SK-N-SH (cell line): ENCODE results near the gene ANO2. TPM values are rescaled to one million over a fixed set of nuclear protein-coding genes. Genes with fewer than 3 reads are reported as not detected.

Experiments used
- CTCF ChIA-PET: fragments of 300-600, 350-600 bp; formaldehyde crosslinking; extraction: SDS; loops from one replicate; lab custom pipeline; 2021; lab: Yijun Ruan, JAX
- POLR2A ChIA-PET: fragments of 350-600 bp; sonication (Branson Sonifier 250); formaldehyde crosslinking; extraction: SDS; loops from one replicate; lab custom pipeline; 2020; ENCODE audit warnings: antibody characterized with exemption, inconsistent platforms; lab: Yijun Ruan, JAX
- DNase-seq: peaks from one replicate; pipeline ENCODE4 v3.0.0; 2012
- H2AFZ ChIP-seq: fragments of 200-600 bp; sonication (generic); 2 replicates; pipeline ENCODE4 v1.8.1; 2016; ENCODE audit warnings: antibody characterized with exemption, mild to moderate bottlenecking, low read depth
- H3F3A ChIP-seq: fragments of 200-600 bp; sonication (generic); replicated peaks from 2 replicates; pipeline ENCODE3; 2016; ENCODE audit warnings: antibody characterized with exemption, mild to moderate bottlenecking; ENCODE audit not compliant: insufficient read depth
- H3K27ac ChIP-seq, 2 experiments: fragments of 200-500 bp in 1 of 2; fragments of 200-600 bp in 1 of 2; sonication (Bioruptor generic) in 1 of 2; sonication (generic), shearing (Covaris generic) in 1 of 2; 2 replicates each; pipeline versions ENCODE4 v1.5.1 to v1.6.1; 2014 to 2016; ENCODE audit warnings: low read depth in 2 of 2, inconsistent platforms in 1 of 2, low read length in 1 of 2, mild to moderate bottlenecking in 1 of 2, mixed read lengths in 1 of 2
- H3K27me3 ChIP-seq: fragments of 200-600 bp; sonication (generic), shearing (Covaris generic); 2 replicates; pipeline ENCODE4 v1.6.1; 2016; ENCODE audit warnings: mixed run types; ENCODE audit not compliant: insufficient read depth
- H3K36me3 ChIP-seq, 2 experiments: fragments of 200-500 bp in 1 of 2; fragments of 200-600 bp in 1 of 2; sonication (Bioruptor generic) in 1 of 2; sonication (generic) in 1 of 2; replicated peaks in 1 of 2; 2 replicates each; pipeline versions ENCODE3 to v1.5.1; 2014 to 2016; ENCODE audit warnings: low read length in 1 of 2, mild to moderate bottlenecking in 1 of 2; ENCODE audit not compliant: insufficient read depth in 2 of 2, control insufficient read depth in 1 of 2
- H3K4me1 ChIP-seq, 2 experiments: fragments of 200-500 bp in 1 of 2; fragments of 200-600 bp in 1 of 2; sonication (Bioruptor generic) in 1 of 2; sonication (generic), shearing (Covaris generic) in 1 of 2; 2 replicates each; pipeline versions ENCODE4 v1.5.1 to v1.6.1; 2014 to 2016; ENCODE audit warnings: low read depth in 1 of 2, low read length in 1 of 2, mixed run types in 1 of 2; ENCODE audit not compliant: insufficient read depth in 2 of 2, control insufficient read depth in 1 of 2
- H3K4me2 ChIP-seq: fragments of 200-600 bp; sonication (generic), shearing (Covaris generic); 2 replicates; pipeline ENCODE4 v1.6.1; 2017; ENCODE audit warnings: mixed run types
- H3K4me3 ChIP-seq, 2 experiments: fragments of 200-500 bp in 1 of 2; fragments of 200-600 bp in 1 of 2; sonication (Bioruptor generic) in 1 of 2; sonication (generic), shearing (Covaris generic) in 1 of 2; 2 replicates each; pipeline versions ENCODE4 v1.5.1 to v1.8.1; 2014 to 2016; ENCODE audit warnings: low read depth in 2 of 2, inconsistent platforms in 1 of 2, low read length in 1 of 2, mild to moderate bottlenecking in 1 of 2, mixed read lengths in 1 of 2, moderate library complexity in 1 of 2
- H3K79me2 ChIP-seq: fragments of 200-600 bp; sonication (generic); 2 replicates; pipeline ENCODE4 v1.8.1; 2017; ENCODE audit warnings: mild to moderate bottlenecking; ENCODE audit not compliant: insufficient read depth
- H3K9ac ChIP-seq: fragments of 200-600 bp; sonication (generic); 2 replicates; pipeline ENCODE4 v1.6.1; 2017; ENCODE audit warnings: mixed run types
- H3K9me2 ChIP-seq: fragments of 200-600 bp; sonication (generic); 2 replicates; pipeline ENCODE4 v1.6.1; 2017; ENCODE audit warnings: mixed run types
- H3K9me3 ChIP-seq: fragments of 200-600 bp; sonication (generic); 2 replicates; pipeline ENCODE4 v1.6.1; 2017; ENCODE audit warnings: mixed run types, mild to moderate bottlenecking, moderate library complexity
- H4K20me1 ChIP-seq: fragments of 200-600 bp; sonication (generic); 2 replicates; pipeline ENCODE4 v1.6.1; 2017; ENCODE audit warnings: mild to moderate bottlenecking, mixed run types; ENCODE audit not compliant: insufficient read depth
- FOXM1 ChIP-seq: IDR thresholded peaks from 2 replicates; pipeline ENCODE4 v1.4.0; 2012; ENCODE audit warnings: low read depth, mild to moderate bottlenecking
- NFIC ChIP-seq: IDR thresholded peaks from 2 replicates; pipeline ENCODE4 v1.4.0; 2012; ENCODE audit warnings: borderline replicate concordance
- NRF1 ChIP-seq: IDR thresholded peaks from 2 replicates; pipeline ENCODE4 v1.6.1; 2012; ENCODE audit warnings: low read depth, mild to moderate bottlenecking, low read length
- POLR2AphosphoS5 ChIP-seq: IDR thresholded peaks from 2 replicates; pipeline ENCODE4 v1.6.1; 2012; ENCODE audit warnings: low read depth, low read length
- RCOR1 ChIP-seq: fragments of 150-350 bp; IDR thresholded peaks from 2 replicates; pipeline ENCODE4 v1.6.1; 2017; ENCODE audit warnings: antibody characterized with exemption, low read length
- RXRA ChIP-seq: IDR thresholded peaks from 2 replicates; pipeline ENCODE4 v1.4.0; 2012; ENCODE audit warnings: low read depth, mild to moderate bottlenecking, borderline replicate concordance
- SMC3 ChIP-seq: IDR thresholded peaks from 2 replicates; pipeline ENCODE4 v1.6.1; 2012; ENCODE audit warnings: low read depth, low read length, improper control_type of control experiment
- TEAD4 ChIP-seq: IDR thresholded peaks from 2 replicates; pipeline ENCODE4 v1.4.0; 2012; ENCODE audit warnings: mild to moderate bottlenecking, borderline replicate concordance; ENCODE audit not compliant: insufficient read depth
- WGBS: methylation state at CpG from one replicate; pipeline ENCODE4 v1.1.6; 2017; ENCODE audit warnings: low lambda C conversion rate; 5-methylcytosine and 5-hydroxymethylcytosine counted together
- polyA plus RNA-seq, 3 experiments: library from polyadenylated mRNA; depleted of rRNA; stranded (reverse); fragments of >200 nt; gene quantifications; 2 replicates each; pipeline ENCODE4 v1.2.3, GENCODE V29; 2012
- TF ChIP-seq, protein P1 (sequence below): fragments of 150-350 bp; IDR thresholded peaks from 2 replicates; pipeline ENCODE4 v1.6.1; 2017; ENCODE audit warnings: antibody characterized with exemption, low read length, low read depth, borderline replicate concordance
- TF ChIP-seq, protein P2 (sequence below): IDR thresholded peaks from 2 replicates; pipeline ENCODE4 v1.6.1; 2012; ENCODE audit warnings: mild to moderate bottlenecking, low read depth, low read length, moderate library complexity
- TF ChIP-seq, protein P3 (sequence below): IDR thresholded peaks from 2 replicates; pipeline ENCODE4; 2012

The ANO2 gene
- polyA plus RNA-seq, 1 of the 3 experiments (the other 2 are of a cell fraction), result not detected

DNA sequence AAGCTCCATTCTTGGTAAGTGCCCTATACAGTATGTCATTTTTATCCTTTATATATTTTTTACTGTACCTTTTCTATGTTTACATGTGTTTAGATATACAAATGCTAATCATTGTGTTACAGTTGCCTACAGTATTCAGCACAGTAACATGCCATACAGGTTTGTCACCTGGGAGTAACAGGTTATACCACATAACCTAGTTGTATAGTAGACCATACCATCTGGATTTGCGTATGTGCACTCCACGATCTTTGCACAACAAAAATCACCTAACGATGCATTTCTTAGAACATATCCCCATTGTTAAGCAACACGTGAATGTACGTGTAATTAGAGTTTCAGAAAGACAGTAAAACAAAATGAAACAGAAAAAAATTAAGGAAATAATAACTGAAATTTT is 11.9 kb upstream of the ANO2 start:
- Histone ChIP-seq H3K27me3 (peaks cover 16% of the 10 kb centered on the region; the same call in 1 of the 2 replicates), H3K79me2 (no peaks in the 10 kb centered on the region), H3K9me3 (0 out of 2 replicates have a peak, but pooled peaks cover 5% of the 10 kb centered on the region), H2AFZ (no peak overlapping the region)
- TF ChIP-seq POLR2AphosphoS5, result no peak
- TF ChIP-seq, all 33 proteins: peak for 0
- H3K36me3 ChIP-seq, result no peaks in the 10 kb centered on the region
- H3K4me3 ChIP-seq, result no peak overlapping the region
- ChIA-PET CTCF (interaction anchor here (1.2 kb wide), 2 partner anchors 10 to 81 kb away, joined by 3 read pairs; no protein-coding TSS in a partner anchor), POLR2A (no interaction called here)
- no peaks in the 10 kb centered on the region for H3F3A ChIP-seq
- H3K4me1 ChIP-seq, result no peaks in the 10 kb centered on the region
- no peak for DNase-seq
- 40% methylated on average over 5 of the region's 5 CpGs for WGBS
- no peak overlapping the region for H3K9ac ChIP-seq
- no peak overlapping the region for H3K27ac ChIP-seq
- no peaks in the 10 kb centered on the region for H3K9me2 ChIP-seq
- no peak overlapping the region for H3K4me2 ChIP-seq
- no peaks in the 10 kb centered on the region for H4K20me1 ChIP-seq

DNA sequence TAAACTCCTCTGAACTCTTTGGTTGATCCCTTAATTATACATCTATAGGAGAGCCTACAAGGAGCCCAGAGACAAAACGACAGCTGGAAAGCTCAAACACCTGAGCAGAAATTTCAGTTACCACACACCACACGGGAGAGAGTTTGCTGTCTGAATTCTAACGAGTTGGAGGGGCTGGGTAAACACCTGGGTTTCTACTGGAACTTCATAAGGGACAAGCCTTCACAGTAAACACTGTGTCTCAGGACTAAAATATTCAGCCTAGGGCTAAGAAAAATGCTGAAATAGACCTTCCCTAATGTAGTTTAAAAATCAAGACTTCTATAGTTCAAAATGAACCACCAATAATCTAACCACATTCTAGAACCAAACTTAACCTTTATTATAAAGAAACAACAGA is 9.6 kb upstream of the ANO2 start:
- POLR2A ChIA-PET, result no interaction called here
- Histone ChIP-seq H3K4me3 (no peak overlapping the region), H3F3A (no peaks in the 10 kb centered on the region), H3K9me3 (0 out of 2 replicates have a peak, but pooled peaks cover 5% of the 10 kb centered on the region), H3K27ac (no peak overlapping the region), H3K4me2 (no peak overlapping the region), H3K27me3 (peaks cover 32% of the 10 kb centered on the region; the same call in 1 of the 2 replicates), H3K9ac (no peak overlapping the region), H4K20me1 (no peaks in the 10 kb centered on the region), H2AFZ (no peak overlapping the region), H3K9me2 (no peaks in the 10 kb centered on the region), H3K36me3 (no peaks in the 10 kb centered on the region), H3K4me1 (no peaks in the 10 kb centered on the region), H3K79me2 (no peaks in the 10 kb centered on the region)
- WGBS, result 0% methylated on average over 3 of the region's 3 CpGs
- CTCF ChIA-PET, result no interaction called here
- TF ChIP-seq FOXM1 (no peak), TEAD4 (no peak), NRF1 (no peak), RCOR1 (no peak), SMC3 (no peak), NFIC (no peak), RXRA (no peak)
- TF ChIP-seq, protein P1, sequence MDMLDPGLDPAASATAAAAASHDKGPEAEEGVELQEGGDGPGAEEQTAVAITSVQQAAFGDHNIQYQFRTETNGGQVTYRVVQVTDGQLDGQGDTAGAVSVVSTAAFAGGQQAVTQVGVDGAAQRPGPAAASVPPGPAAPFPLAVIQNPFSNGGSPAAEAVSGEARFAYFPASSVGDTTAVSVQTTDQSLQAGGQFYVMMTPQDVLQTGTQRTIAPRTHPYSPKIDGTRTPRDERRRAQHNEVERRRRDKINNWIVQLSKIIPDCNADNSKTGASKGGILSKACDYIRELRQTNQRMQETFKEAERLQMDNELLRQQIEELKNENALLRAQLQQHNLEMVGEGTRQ, result no peak
- TF ChIP-seq, protein P2, sequence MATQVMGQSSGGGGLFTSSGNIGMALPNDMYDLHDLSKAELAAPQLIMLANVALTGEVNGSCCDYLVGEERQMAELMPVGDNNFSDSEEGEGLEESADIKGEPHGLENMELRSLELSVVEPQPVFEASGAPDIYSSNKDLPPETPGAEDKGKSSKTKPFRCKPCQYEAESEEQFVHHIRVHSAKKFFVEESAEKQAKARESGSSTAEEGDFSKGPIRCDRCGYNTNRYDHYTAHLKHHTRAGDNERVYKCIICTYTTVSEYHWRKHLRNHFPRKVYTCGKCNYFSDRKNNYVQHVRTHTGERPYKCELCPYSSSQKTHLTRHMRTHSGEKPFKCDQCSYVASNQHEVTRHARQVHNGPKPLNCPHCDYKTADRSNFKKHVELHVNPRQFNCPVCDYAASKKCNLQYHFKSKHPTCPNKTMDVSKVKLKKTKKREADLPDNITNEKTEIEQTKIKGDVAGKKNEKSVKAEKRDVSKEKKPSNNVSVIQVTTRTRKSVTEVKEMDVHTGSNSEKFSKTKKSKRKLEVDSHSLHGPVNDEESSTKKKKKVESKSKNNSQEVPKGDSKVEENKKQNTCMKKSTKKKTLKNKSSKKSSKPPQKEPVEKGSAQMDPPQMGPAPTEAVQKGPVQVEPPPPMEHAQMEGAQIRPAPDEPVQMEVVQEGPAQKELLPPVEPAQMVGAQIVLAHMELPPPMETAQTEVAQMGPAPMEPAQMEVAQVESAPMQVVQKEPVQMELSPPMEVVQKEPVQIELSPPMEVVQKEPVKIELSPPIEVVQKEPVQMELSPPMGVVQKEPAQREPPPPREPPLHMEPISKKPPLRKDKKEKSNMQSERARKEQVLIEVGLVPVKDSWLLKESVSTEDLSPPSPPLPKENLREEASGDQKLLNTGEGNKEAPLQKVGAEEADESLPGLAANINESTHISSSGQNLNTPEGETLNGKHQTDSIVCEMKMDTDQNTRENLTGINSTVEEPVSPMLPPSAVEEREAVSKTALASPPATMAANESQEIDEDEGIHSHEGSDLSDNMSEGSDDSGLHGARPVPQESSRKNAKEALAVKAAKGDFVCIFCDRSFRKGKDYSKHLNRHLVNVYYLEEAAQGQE, result no peak
- TF ChIP-seq, protein P3, sequence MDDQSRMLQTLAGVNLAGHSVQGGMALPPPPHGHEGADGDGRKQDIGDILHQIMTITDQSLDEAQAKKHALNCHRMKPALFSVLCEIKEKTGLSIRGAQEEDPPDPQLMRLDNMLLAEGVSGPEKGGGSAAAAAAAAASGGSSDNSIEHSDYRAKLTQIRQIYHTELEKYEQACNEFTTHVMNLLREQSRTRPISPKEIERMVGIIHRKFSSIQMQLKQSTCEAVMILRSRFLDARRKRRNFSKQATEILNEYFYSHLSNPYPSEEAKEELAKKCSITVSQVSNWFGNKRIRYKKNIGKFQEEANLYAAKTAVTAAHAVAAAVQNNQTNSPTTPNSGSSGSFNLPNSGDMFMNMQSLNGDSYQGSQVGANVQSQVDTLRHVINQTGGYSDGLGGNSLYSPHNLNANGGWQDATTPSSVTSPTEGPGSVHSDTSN, result no peak
- no peak for DNase-seq
